ENCODE results near the gene EFHC2. TPM values are rescaled to one million over a fixed set of nuclear protein-coding genes. Genes with fewer than 3 reads are reported as not detected.

The EFHC2 gene
- total RNA-seq, 1 donor from 2014 or later: not detected

DNA sequence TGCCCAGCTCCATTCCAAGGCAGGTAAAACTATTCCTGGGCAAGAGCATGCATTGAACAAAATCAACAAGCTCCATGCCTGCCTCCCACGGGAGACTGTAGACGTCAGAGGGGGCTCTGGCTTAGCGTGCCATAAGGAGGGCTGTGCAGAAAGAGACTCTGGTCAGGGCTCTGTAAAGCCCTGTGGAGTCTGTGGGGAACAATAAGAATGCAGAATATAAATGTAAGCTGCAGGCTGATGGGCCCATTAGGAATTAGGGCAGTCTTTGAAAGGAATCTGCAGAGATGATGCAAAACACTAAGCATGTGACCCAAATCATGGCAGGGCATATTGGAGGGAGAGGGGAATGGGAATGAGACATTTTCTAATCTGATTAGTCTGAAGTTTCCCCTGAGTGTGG lies 170.3 kb downstream of the EFHC2 start:
- no peak for DNase-seq (ENCODE audit: low spot score)

GRCh38 chrX:44167116-44167515 lies 176.4 kb downstream of the EFHC2 start:
- Mint-ChIP-seq H3K27me3 (ENCODE audit: low read depth) (no peaks in the 10 kb centered on the region), H3K27ac (ENCODE audit: unreplicated experiment) (no peak overlapping the region), H3K4me3 (ENCODE audit: unreplicated experiment) (no peak overlapping the region), H3K4me1 (ENCODE audit: low read depth) (no peaks in the 10 kb centered on the region), H3K9me3 (ENCODE audit: low read depth) (peaks cover 19% of the 10 kb centered on the region), H3K36me3 (ENCODE audit: low read depth) (no peaks in the 10 kb centered on the region)
- TF ChIP-seq CTCF (IDR thresholded peaks at IDR 0.05): no peak
- DNase-seq (ENCODE audit: low spot score): no peak

More for the DNA sequence above, 170.3 kb downstream of the EFHC2 start:
- Mint-ChIP-seq H3K9me3 (ENCODE audit: low read depth) (peaks cover 33% of the 10 kb centered on the region), H3K4me1 (ENCODE audit: low read depth) (no peaks in the 10 kb centered on the region), H3K27me3 (ENCODE audit: low read depth) (no peaks in the 10 kb centered on the region), H3K4me3 (ENCODE audit: unreplicated experiment) (no peak overlapping the region), H3K36me3 (ENCODE audit: low read depth) (no peaks in the 10 kb centered on the region), H3K27ac (ENCODE audit: unreplicated experiment) (no peak overlapping the region)
- TF ChIP-seq CTCF (IDR thresholded peaks at IDR 0.05): no peak

GRCh38 chrX:44162964-44163475 lies 180.5 kb downstream of the EFHC2 start:
- no peak for TF ChIP-seq CTCF (IDR thresholded peaks at IDR 0.05)
- H3K27me3 Mint-ChIP-seq (ENCODE audit: low read depth): no peaks in the 10 kb centered on the region
- H3K36me3 Mint-ChIP-seq (ENCODE audit: low read depth): no peaks in the 10 kb centered on the region
- no peak overlapping the region for H3K27ac Mint-ChIP-seq (ENCODE audit: unreplicated experiment)
- no peak overlapping the region for H3K4me3 Mint-ChIP-seq (ENCODE audit: unreplicated experiment)
- H3K4me1 Mint-ChIP-seq (ENCODE audit: low read depth): no peaks in the 10 kb centered on the region
- H3K9me3 Mint-ChIP-seq (ENCODE audit: low read depth): peaks cover 22% of the 10 kb centered on the region
- DNase-seq (ENCODE audit: low spot score): no peak

DNA sequence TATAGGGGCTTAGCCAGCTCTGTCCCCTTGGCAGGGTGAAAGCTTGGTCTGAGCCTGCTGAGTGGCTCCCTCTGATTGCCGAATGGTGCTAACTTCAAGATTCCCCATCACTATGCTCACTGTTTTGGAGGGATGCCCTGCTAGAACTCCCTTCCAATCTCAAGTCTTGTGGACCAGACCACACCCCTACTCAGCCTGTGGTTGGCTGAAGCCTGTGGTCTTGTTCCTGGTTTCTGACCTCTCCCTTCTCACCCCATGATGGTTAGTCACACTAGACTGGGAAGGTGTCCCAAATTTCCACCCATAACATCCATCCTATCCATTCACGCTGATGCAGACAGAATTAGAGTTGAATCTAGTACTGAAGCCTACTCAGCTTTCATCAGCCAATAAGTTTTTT lies 185.6 kb downstream of the EFHC2 start:
- H3K36me3 Mint-ChIP-seq (ENCODE audit: low read depth): no peaks in the 10 kb centered on the region
- no peak overlapping the region for H3K27ac Mint-ChIP-seq (ENCODE audit: unreplicated experiment)
- TF ChIP-seq CTCF (IDR thresholded peaks at IDR 0.05): no peak
- DNase-seq (ENCODE audit: low spot score): no peak
- no peaks in the 10 kb centered on the region for H3K4me1 Mint-ChIP-seq (ENCODE audit: low read depth)
- peaks cover 28% of the 10 kb centered on the region for H3K9me3 Mint-ChIP-seq (ENCODE audit: low read depth)
- H3K27me3 Mint-ChIP-seq (ENCODE audit: low read depth): no peaks in the 10 kb centered on the region
- H3K4me3 Mint-ChIP-seq (ENCODE audit: unreplicated experiment): no peak overlapping the region

DNA sequence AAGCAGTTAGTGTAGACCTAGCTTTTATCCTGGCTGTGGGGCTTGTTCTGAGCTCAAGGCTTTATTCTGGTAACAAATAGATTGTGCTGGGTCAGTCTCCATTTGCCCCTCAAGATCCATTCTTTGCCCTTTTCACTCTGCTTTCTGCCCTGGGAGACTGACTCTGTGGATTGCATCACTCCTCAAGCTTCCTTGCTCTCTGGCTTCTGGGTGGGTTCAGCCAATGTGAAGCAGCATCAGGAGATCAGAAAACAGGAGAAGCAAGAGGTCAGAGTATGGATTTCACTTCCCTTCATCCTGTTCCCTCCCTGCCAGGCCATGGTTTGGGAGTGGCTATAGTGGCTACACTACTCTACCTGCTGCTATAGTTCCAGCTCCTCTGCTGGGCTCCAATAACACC lies 186.2 kb downstream of the EFHC2 start:
- no peaks in the 10 kb centered on the region for H3K27me3 Mint-ChIP-seq (ENCODE audit: low read depth)
- TF ChIP-seq CTCF (IDR thresholded peaks at IDR 0.05): no peak
- H3K4me3 Mint-ChIP-seq (ENCODE audit: unreplicated experiment): no peak overlapping the region
- H3K36me3 Mint-ChIP-seq (ENCODE audit: low read depth): no peaks in the 10 kb centered on the region
- DNase-seq (ENCODE audit: low spot score): no peak
- no peak overlapping the region for H3K27ac Mint-ChIP-seq (ENCODE audit: unreplicated experiment)
- no peaks in the 10 kb centered on the region for H3K4me1 Mint-ChIP-seq (ENCODE audit: low read depth)
- peaks cover 26% of the 10 kb centered on the region for H3K9me3 Mint-ChIP-seq (ENCODE audit: low read depth)
